NCI-H2196 treated with DMSO at 0.1 percent for 48 hours (cell line): ENCODE data around the gene MRPL48.
"Not testable (repeated sequence)": the region's sequence is repeated elsewhere in the genome, so short reads cannot be mapped to it uniquely, and the experiment has no call there.

ENCODE experiments used
- DNase-seq: peaks from one replicate; lab custom pipeline; 2025; ENCODE audit not compliant: unreplicated experiment; lab: John Stamatoyannopoulos, UW

Gene MRPL48

DNA sequence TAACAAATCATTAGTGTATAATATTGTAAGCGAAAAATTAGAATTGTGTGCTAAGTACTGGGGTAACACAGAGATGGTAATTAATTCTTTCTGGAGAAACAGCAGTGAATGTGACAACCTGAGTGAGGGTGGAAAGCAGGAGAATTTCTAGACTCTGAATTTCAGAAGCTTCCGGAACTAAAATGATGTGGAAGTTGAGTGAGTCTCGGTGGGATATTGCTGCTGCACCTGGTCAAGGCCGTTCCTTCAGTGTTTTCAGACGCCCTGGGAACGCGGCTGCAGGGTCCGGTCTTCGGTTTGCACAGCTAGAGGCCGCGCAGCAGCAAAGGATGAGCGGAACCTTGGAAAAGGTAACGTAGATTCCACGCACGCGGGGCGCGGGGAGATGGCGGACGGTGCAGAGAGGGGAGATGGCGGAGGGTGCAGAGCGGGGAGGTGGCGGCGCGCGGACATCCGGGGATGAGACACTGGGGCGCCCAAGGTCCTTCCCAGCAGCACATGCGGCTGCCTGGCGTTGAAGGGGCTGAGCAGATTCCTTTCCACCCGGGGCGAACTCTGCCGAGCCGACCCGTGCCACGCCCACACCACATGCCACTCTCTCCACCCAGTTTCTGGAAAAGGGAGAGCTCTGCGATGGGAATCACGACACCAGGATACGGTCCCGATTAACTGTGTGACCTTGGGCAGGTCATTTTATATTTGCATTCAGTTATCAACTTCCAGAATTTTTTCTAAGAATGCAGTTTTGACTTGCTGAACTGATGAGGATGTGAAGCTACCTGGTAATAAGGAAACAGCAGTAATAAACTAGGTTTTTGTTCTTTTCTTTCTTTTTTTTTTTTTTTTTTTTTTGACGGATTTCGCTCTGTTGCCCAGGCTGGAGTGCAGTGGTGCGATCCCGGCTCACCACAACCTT lies at the start of gene MRPL48:
TSS of gene MRPL48 (plus strand) at position 232 of the 916 bp plus-strand sequence. CDS start at position 330, 98 bp downstream.
- peak; percentile 95 for DNase-seq

DNA sequence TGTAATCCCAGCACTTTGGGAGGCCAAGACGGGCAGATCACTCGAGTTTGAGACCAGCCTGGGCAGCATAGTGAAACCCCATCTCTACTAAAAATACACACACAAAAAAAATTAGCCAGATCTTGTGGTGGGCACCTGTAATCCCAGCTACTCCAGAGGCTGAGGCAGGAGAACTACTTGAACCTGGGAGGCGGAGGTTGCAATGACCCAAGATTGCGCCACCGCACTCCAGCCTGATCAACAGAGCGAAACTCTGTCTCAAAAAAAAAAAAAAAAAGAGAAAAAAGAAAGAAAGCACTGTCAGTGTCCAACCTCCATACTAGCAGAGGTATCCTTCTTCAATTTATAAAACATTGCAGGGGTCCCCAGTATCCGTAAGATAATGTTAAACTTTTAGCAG lies 44.6 kb upstream of the MRPL48 start:
- DNase-seq, result no peak

DNA sequence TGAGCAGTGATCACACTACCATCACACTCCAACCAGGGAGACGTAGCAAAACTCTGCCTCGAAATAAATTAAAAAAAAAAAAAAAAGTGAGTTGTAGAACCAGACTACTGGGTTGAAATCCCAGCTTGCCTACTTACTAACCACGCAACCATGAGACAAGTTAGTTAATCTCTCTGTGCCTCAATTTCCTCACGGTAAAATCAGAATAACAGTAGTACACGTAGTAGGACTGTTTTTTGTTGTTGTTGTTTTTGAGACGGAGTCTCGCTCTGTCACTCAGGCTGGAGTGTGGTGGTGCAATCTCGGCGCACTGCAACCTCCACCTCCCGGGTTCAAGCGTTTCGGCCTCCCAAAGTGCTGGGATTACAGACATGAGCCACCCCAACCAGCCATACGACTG lies 41.0 kb upstream of the MRPL48 start:
- DNase-seq, result no peak

DNA sequence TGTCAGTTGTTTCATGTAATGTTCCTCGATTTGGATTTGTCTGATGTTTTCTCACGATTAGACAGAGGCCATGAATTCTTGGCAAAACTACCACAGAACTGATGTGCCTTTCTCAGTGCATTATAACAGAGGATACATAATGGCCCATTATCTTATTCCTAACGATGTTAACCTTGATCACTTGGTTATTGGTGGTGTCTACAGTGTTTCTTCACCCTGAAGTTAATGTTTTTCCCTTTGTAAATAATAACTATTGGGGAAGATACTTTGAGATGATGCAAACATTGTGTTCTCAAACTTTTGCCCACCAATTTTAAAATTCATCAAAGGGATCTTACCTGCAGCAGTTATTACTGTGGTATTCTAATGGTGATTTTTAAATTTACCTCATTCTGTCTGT lies 39.9 kb upstream of the MRPL48 start:
- DNase-seq, result no peak

DNA sequence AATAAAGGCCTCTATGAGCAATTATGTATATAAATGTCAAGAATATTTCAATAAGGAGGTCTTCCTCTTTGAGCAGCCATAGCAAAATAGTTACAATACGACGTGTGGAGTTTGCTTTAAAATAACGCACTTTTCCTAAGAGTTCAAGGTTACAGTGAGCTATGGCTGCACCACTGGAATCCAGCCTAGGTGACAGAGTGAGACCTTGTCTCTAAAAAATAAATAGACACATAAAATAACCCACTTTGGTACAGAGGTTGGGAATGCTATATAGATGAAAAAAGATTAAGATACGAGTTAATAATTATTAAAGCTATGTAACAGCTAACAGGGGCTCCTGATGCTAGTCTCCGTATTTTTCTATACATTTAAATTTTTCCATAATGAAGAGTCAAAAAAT lies 39.4 kb upstream of the MRPL48 start:
- DNase-seq, result no peak

DNA sequence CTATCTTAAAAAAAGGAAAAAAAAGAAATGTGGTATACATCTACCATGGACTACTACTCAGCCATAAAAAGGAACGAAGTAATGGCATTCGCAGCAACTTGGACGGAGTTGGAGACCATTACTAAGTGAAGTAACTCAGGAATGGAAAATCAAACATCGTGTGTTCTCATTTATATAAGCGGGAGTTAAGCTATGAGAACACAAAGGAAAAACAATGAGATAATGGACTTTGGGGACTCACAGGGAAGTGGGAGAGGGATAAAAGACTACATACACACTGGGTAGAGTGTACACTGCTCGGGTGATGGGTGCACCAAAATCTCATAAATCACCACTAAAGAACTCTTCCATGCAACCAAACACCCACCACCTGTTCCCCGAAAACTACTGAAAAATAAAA lies 38.6 kb upstream of the MRPL48 start:
- no peak for DNase-seq

DNA sequence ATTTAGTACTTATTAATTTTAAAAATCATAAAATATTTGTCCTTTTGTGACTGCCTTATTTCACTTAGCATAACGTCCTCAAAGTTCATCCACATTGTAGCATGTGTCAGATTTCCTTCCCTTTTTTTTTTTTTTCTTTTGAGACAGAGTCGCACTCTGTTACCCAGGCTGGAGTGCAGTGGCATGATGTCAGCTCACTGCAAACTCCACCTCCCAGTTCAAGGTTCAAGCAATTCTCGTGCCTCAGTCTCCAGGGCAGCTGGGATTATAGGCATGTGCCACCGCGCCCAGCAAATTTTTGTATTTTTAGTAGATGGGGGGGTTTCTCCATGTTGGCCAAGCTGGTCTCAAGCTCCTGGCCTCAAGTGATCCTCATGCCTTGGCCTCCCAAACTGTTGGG lies 37.4 kb upstream of the MRPL48 start:
- DNase-seq, result no peak

DNA sequence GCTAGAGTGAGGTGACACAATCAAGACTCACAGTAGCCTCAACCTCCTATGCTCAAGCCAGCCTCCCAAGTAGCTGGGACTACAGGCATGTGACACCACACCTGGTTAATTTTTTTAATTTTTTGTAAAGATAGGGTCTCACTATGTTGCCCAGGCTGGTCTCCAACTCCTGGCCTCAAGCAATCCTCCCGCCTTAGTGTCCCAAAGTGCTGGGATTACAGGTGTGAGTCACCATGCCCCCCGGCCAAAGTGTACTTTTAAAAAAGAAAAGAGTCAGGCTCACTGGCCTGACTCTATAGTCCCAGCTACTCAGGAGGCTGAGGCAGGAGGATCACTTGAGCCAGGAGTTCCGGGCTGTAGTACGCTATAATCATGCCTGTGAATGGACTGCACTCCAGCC lies 36.8 kb upstream of the MRPL48 start:
- not testable (repeated sequence) for DNase-seq

DNA sequence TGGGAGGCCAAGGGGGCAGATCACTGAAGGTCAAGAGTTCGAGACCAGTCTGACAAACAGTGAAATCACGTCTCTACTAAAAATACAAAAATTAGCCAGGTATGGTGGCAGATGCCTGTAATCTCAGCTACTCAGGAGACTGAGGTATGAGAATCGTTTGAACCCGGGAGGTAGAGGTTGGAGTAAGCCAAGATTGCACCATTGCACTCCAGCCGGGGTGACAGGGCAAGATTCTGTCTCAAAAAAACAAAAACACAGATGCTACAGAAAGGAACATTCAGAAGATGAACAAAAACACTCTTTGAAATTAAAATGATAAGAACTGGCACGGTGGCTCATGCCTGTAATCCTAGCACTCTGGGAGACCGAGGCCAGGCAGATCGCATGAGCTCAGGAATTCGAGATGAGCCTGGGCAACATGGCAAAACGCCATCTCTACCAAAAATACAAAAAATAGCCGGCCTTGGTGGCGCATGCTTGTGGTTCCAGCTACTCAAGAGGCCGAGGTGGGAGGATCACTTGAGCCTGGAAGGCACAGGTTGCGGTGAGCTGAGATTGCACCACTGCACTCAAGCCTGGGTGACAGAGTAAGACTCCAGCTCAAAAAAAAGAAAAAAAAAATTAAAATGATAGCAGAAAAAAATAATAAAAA lies 35.3 kb upstream of the MRPL48 start:
- no peak for DNase-seq

DNA sequence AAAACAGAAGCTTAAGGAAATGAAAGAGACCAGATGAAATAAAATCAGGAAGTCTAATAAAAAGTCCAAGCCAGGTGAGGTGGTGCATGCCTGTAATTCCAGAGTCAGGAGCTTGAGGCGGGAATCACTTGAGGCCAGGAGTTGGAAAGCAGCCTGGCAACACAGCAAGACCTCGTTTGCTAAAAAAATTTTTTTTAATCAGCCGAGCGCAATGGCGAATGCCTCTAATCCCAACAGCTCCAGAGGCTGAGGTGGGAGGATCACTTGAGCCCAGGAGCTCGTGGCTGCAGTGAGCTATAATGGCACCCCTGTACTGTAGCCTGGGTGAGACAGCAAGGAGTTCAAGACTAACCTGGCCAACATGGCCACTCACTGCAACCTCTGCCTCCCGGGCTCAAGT lies 34.8 kb upstream of the MRPL48 start:
- no peak for DNase-seq

DNA sequence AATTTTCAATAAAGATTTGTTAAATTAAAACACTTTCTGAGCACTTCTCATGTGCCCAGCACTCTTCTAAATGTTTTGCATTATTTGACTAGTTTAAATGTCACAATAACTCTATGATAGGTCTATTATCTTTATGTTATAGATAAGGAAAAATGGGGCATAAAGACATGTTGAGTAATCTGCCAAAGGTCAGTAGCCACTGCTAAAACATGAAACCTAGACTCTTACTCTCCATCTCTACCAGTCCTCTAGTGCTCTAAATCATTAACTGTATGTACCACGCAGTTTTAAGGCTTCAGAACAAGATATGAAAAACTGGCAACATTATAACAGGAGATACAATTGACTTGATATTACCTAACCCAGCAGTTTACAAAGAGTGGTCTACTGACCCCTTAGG lies 33.7 kb upstream of the MRPL48 start:
- no peak for DNase-seq

DNA sequence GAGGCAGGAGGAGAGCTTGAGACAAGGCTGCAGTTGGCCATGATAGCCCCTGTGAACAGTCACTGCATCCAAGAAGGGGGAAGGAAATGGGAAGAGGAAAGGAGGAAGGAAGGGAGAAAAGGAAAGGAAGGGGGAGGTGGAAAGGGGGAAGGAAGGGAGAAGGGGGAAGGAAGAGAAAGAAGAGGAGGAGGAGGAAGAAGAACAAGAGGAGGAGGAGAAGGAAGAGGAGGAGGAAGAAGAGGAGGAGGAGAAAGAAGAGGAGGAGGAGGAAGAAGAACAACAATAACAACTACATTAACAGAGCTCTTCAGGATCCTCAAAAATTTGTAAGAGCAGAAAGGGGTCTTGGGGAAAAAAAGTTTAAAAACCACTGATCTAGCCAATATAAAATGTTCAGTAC lies 32.0 kb upstream of the MRPL48 start:
- no peak for DNase-seq

DNA sequence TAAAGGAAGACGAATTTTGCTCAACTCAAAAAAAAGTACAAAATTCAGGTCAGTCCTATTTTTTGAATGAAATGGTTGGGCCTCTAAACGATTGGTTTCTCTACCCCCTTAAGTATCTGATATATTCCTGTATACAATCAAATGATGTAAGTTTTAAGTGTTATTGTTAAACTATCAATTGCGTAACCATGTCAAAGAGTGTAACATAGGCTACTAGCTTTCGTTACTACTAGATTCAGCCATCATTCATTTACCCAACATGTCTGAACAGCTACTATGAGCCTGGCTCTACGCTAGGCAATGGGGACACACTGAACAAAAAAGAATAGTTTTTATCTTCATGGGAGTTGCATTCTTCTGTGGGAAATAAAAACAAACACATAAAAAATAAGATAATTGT lies 30.1 kb upstream of the MRPL48 start:
- DNase-seq, result no peak

DNA sequence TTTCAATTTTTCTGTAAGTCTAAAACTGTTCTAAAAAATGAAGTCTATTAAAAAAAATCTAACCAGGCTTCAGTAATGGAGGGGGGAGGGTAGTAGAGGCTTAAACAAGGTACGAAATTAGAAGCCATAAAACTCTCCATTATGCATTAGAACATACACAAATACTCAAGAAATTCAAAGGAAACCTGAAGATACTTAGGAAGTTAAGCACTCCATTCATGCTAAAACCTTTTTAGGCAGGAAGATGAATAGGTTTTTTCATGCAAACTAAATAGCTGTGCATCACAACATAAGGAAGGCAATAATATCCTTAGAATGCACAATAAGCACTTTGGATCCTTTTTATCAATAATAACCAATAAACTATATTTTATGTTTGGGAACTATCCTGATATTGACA lies 29.2 kb upstream of the MRPL48 start:
- no peak for DNase-seq

DNA sequence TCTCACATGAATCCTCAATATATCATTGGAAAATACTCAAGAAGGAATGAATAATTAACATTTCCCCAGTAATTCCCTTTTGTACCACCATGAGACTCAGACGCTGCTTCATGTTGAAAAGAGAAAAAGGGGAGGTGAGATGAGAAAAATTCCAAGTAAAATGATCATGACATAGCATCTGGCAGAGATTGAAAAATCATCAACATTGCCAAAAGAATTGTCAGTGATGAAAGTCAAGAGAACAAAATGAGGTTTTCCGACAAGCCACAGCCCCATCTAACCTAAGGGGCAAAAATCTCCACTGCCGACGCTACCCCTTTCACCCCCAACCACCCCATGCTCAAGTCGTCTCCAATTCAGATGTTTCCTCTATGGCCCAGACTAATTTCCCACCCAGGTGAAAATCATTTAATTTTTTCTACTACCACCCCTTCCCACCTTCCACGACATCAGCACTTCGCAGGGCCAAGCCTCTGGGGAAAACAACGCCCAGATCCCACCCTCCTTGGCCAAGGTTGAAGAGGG lies 28.0 kb upstream of the MRPL48 start:
- DNase-seq, result no peak

DNA sequence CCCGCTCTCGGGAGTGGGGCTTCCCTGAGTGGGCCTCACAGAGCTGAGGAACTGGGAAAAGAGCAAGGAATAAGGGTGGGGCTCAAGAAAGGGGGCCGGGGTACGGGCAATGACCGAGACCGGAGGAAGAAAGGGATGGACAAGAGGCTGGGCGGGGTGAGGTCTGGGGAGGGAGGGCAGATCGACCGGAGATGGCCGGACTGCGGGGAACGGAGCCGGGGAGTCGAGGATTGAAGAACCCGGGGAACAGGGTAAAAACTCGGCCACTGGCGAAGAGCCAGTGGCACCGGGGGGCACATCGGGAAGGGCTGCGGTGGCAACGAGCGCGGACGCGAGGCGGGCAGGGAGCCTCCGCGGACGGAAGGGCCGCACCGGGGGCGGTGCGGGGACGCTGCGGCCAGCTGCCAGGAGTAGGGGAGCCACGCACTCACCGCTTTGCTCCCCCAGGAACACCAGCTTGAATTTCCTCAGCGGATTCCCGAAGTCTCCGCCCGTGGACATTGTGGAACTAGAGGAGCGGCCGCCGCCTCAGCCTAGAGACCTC lies 27.5 kb upstream of the MRPL48 start:
- DNase-seq, result no peak

DNA sequence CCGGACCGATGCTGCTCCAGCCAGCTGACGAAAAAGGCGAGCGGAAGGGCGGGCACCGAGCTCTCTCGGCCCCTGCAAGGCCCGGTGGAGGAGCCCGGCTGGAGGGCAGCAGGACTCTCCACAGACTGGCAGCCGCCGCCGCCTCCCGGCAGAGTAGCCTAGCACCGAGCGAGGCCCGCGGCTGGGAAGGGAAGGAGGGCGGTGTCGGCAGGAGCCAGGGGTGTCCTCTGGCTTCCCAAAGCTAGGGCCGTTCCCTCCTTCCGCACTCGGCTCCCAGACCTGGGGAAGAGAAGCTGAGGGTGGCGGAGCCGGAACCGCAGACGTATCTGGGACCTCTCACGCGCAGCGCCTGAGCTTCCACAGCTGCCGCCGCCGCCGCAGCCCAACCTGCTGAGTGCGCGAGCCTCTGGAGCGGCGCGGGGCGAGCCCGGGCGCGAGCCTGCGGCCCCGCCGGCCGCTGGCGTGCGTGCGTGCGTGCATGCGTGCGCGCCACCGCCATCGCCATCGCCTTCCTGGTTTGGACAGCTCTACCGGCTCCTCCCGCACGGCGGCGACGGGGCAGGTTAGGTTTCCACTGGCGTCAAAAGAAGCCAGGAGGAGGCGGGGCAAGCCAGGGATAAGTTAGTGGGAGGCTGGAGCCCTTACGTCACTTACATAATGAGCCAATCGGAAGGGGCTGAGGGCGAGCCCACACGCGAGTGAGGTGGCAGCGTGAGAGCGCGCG lies 26.8 kb upstream of the MRPL48 start, which contains the start of gene RAB6A:
TSS of gene RAB6A (minus strand) at position 396 of the 724 bp plus-strand sequence. CDS start 439 bp downstream, outside the sequence.
- DNase-seq, result peak; percentile 99

DNA sequence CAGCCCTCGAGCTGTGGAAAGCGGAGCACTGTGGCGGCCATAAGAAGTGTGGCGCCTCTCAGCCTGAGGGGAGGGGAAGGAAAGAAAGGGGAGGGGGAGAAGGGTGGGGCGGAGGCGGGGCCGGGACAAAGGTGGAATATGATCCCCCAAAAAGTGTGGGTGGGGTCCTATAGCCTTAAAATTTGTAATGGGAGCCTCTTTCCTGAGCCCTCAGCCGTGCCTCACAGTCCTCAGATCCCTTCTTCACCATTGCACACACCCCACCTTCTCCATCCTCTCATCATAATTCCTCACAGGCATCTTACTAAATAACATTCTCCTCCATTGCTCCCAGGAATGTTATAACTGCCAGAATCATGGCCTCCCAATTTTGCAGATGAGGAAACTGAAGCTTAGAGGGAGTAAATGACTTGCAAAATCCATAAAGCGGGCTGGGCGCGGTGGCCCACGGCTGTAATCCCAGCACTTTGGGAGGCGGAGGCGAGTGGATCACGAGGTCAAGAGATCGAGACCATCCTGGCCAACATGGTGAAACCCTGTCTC lies 26.2 kb upstream of the MRPL48 start:
- DNase-seq, result no peak

DNA sequence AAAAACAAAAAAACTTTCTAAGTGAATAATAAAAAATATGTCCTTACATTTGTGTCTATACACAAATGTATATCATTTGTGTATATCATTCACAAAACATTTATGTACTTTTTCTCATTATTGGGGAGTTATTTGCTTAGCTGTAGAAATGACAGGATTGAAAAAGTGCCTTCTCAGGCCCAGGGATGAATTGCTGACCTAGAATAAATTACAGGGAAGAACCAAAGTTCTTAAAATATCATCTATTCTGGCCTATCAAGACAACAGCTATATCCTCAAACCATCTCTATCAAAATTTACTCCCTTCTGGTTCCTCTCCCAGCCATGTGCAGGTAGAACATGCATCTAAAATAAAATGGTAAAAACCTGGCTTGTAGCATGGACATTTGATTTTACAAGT lies 24.9 kb upstream of the MRPL48 start:
- no peak for DNase-seq

DNA sequence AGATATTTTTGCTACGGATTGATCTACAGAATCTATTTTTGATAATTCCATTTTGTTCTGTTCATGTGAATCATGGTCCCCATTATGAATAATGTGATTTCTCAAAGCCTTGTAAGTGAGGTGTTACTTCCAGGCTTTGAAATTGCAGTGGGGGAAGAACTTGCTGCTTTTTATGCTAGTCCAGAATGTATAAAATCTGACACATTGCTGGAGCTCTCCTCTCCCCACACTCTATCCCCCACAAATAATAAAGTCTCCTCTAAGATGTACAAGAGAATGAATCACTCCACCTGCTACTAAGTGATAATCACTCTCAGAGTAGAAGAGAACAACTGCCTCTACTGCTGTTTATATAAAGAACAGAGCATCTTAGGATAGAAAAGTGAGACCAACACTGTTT lies 20.9 kb upstream of the MRPL48 start:
- DNase-seq, result no peak

DNA sequence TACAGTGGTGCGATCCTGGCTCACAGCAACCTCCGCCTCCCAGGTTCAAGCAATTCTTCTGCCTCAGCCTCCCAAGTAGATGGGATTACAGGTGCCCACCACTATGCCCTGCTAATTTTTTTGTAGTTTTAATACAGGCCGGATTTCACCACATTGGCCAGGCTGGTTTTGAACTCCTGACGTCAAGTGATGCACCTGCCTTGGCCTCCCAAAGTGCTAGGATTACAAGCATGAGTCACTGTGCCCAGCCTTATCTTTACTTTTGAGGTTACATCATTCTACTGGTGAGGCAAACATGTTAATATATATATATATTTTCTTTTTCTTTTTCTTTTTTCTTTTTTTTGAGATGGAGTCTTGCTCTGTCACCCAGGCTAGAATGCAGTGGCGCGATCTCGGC lies 16.9 kb upstream of the MRPL48 start:
- not testable (repeated sequence) for DNase-seq
